Fibroblast of lung (primary cell): ENCODE data around the gene TMPRSS4. TPM values are rescaled to one million over a fixed set of nuclear protein-coding genes. Genes with fewer than 3 reads are reported as not detected.

Source experiments
- DNase-seq, 2 donors: peaks; one replicate each; pipeline versions ENCODE4 v3.0.0 to v3.0.0-alpha.2; 2010; ENCODE audit warnings: low read depth in 2 of 2
- H2AFZ ChIP-seq: 2 replicates; pipeline ENCODE4 v1.5.1; 2012; ENCODE audit warnings: low read length, control low read depth, inconsistent platforms
- H3K27ac ChIP-seq: 2 replicates; pipeline ENCODE4 v1.5.1; 2011; ENCODE audit warnings: low read length, control low read depth; ENCODE audit not compliant: insufficient read depth
- H3K27me3 ChIP-seq: 2 replicates; pipeline ENCODE4 v1.5.1; 2011; ENCODE audit warnings: mild to moderate bottlenecking, low read length; ENCODE audit not compliant: control insufficient read depth, insufficient read depth
- H3K36me3 ChIP-seq: 2 replicates; pipeline ENCODE4 v1.5.1; 2011; ENCODE audit warnings: low read length; ENCODE audit not compliant: control insufficient read depth, insufficient read depth
- H3K4me1 ChIP-seq: 2 replicates; pipeline ENCODE4 v1.5.1; 2011; ENCODE audit warnings: low read length; ENCODE audit not compliant: control insufficient read depth, insufficient read depth; ENCODE audit errors: extremely low read depth
- H3K4me2 ChIP-seq: 2 replicates; pipeline ENCODE4 v1.5.1; 2011; ENCODE audit warnings: low read length, control low read depth; ENCODE audit not compliant: insufficient read depth; ENCODE audit errors: extremely low read depth
- H3K4me3 ChIP-seq, 4 experiments: fragments of 200-600 bp in 1 of 4; sonication (generic) in 1 of 4; replicated peaks in 1 of 4; 2 replicates each; pipeline ENCODE4 v1.5.1; 2011 to 2016; ENCODE audit warnings: low read length in 4 of 4, low read depth in 3 of 4, mild to moderate bottlenecking in 3 of 4, control low read depth in 2 of 4, inconsistent platforms in 1 of 4, mixed read lengths in 1 of 4; ENCODE audit not compliant: insufficient read depth in 1 of 4; ENCODE audit errors: control extremely low read depth in 1 of 4
- H3K79me2 ChIP-seq: 2 replicates; pipeline ENCODE4 v1.5.1; 2012; ENCODE audit warnings: mild to moderate bottlenecking, low read length, inconsistent platforms; ENCODE audit not compliant: control insufficient read depth, insufficient read depth
- H3K9ac ChIP-seq: 2 replicates; pipeline ENCODE4 v1.5.1; 2011; ENCODE audit warnings: mild to moderate bottlenecking, low read length, control low read depth; ENCODE audit not compliant: insufficient read depth
- H3K9me3 ChIP-seq: 2 replicates; pipeline ENCODE4 v1.5.1; 2012; ENCODE audit warnings: low read depth, low read length; ENCODE audit not compliant: control insufficient read depth, insufficient read depth
- H4K20me1 ChIP-seq: 2 replicates; pipeline ENCODE4 v1.5.1; 2011; ENCODE audit warnings: low read length; ENCODE audit not compliant: control insufficient read depth, insufficient read depth; ENCODE audit errors: extremely low read depth
- CTCF ChIP-seq, 2 donors: IDR thresholded peaks in 1 of 2; conservative IDR thresholded peaks in 1 of 2; 1 replicate in 1 of 2; 2 replicates in 1 of 2; pipeline ENCODE4 v1.5.1; 2011 to 2012; ENCODE audit warnings: low read length in 2 of 2, control low read depth in 1 of 2, inconsistent platforms in 1 of 2, low read depth in 1 of 2, mild to moderate bottlenecking in 1 of 2
- EZH2 ChIP-seq: IDR thresholded peaks from 2 replicates; pipeline ENCODE4 v1.5.1; 2012; ENCODE audit warnings: low read length, control low read depth, mild to moderate bottlenecking; ENCODE audit errors: missing control alignments
- polyA plus RNA-seq, 2 donors: library from polyadenylated mRNA; depleted of rRNA in 1 of 2; stranded (reverse) in 1 of 2; unstranded in 1 of 2; fragments of >200 nt; gene quantifications; 2 replicates each; pipeline ENCODE4 v1.2.1, GENCODE V29; 2011 to 2012; ENCODE audit warnings: missing spikeins in 1 of 2
- total RNA-seq: library from RNA; depleted of rRNA; stranded (reverse); fragments of >200 nt; gene quantifications from 2 replicates; pipeline ENCODE4 v1.2.1, GENCODE V29; 2014

Gene TMPRSS4
- total and polyA plus RNA-seq, 2 donors (not counting 1 experiment from before 2014, with no cell fraction given) = not detected

GRCh38 chr11:118052581-118053206 lies 24.2 kb upstream of the TMPRSS4 start:
- H3K4me3 ChIP-seq = no peak overlapping the region
- H2AFZ ChIP-seq = no peak overlapping the region
- H3K9me3 ChIP-seq = no peaks in the 10 kb centered on the region
- H3K4me2 ChIP-seq = no peak overlapping the region
- H3K9ac ChIP-seq = no peak overlapping the region
- H4K20me1 ChIP-seq = no peaks in the 10 kb centered on the region
- no peaks in the 10 kb centered on the region for H3K79me2 ChIP-seq
- H3K27ac ChIP-seq = no peak overlapping the region
- no peaks in the 10 kb centered on the region for H3K36me3 ChIP-seq
- no peak for DNase-seq
- no peaks in the 10 kb centered on the region for H3K4me1 ChIP-seq
- H3K27me3 ChIP-seq = peaks cover 1% of the 10 kb centered on the region
- TF ChIP-seq CTCF (conservative IDR thresholded peaks at IDR 0.05 in 1 of 2, IDR thresholded peaks at IDR 0.05 in 1 of 2; ENCODE audit: low read depth in 1 of 2, low read length in 2 of 2) = no peak
- TF ChIP-seq EZH2 = no peak

DNA sequence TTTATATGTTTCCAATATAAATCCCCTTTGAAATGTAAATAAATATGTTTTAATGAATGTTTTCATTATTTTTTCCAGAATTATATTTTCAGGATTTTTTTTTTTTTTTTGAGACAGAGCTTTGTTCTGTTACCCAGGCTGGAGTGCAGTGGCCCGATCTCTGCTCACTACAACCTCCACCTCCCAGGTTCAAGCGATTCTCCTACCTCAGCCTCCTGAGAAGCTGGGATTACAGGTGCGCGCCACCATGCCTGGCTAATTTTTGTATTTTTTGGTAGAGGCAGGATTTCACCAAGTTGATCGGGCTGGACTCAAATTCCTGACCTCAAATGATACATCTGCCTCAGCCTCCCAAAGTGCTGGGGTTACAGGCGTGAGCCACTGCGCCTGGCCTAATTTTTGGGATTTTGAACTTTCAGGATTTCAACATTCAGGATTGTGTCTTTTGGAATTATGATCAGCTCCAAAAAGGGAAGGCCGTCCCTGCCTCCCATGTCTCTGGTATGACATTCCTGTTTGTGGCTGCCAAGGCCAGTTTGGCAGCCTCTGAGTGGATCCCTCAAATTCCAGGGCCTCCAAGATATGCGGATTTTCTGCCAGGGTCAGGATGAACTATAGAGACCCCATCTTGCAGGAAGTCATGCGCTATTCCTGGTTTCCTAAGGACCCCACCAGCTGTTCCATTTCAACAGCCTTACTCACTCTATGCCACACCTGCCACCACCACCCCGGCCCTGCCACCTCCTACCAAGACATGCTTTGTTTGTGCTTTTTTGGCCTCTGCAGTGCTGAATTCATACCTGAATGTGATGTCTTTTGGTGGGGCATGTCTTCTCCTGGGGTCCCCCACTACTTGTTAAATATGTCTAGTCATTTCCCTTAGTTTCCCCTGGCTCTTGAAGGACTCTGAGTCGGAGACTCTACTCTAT lies 21.9 kb upstream of the TMPRSS4 start:
- TF ChIP-seq EZH2 (no peak), CTCF (conservative IDR thresholded peaks at IDR 0.05 in 1 of 2, IDR thresholded peaks at IDR 0.05 in 1 of 2; ENCODE audit: low read depth in 1 of 2, low read length in 2 of 2) (no peak)
- Histone ChIP-seq H3K36me3 (no peaks in the 10 kb centered on the region), H3K4me1 (no peaks in the 10 kb centered on the region), H3K27ac (no peak overlapping the region), H3K9me3 (no peaks in the 10 kb centered on the region), H3K4me2 (no peak overlapping the region), H3K79me2 (no peaks in the 10 kb centered on the region), H3K9ac (no peak overlapping the region), H4K20me1 (no peaks in the 10 kb centered on the region), H2AFZ (no peak overlapping the region), H3K27me3 (no peaks in the 10 kb centered on the region), H3K4me3 (no peak overlapping the region)
- peak in 1 of 2 donors; percentile 10 for DNase-seq

DNA sequence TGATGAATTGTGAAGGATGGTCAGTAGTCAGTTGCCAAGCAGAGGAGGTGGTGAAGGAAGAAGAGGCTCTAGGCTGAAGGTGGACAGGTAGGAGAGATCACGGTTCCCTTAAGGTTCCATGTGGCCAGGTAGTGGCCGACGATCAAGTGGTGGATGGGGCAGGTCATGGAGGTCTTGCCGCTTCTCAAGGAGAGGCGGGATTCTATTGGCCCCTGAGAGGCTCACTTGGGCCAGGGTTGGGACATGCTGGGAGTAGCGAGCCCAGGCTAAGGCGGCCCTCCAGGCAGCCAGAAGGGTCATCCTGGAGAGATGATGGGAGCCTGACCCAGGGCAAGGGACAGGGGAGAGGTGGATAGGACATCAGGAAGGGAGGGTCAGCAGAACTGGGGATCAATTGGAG lies 20.9 kb upstream of the TMPRSS4 start:
- no peaks in the 10 kb centered on the region for H3K4me1 ChIP-seq
- no peak overlapping the region for H3K4me3 ChIP-seq
- no peaks in the 10 kb centered on the region for H4K20me1 ChIP-seq
- no peak overlapping the region for H3K27ac ChIP-seq
- no peaks in the 10 kb centered on the region for H3K27me3 ChIP-seq
- no peaks in the 10 kb centered on the region for H3K36me3 ChIP-seq
- TF ChIP-seq CTCF (conservative IDR thresholded peaks at IDR 0.05 in 1 of 2, IDR thresholded peaks at IDR 0.05 in 1 of 2; ENCODE audit: low read depth in 1 of 2, low read length in 2 of 2) (no peak), EZH2 (no peak)
- no peaks in the 10 kb centered on the region for H3K9me3 ChIP-seq
- H3K79me2 ChIP-seq = no peaks in the 10 kb centered on the region
- no peak overlapping the region for H3K9ac ChIP-seq
- no peak overlapping the region for H3K4me2 ChIP-seq
- no peak for DNase-seq
- no peak overlapping the region for H2AFZ ChIP-seq
